ENCODE data around the gene PLEKHA5.
"Not testable (repeated sequence)": the region's sequence is repeated elsewhere in the genome, so short reads cannot be mapped to it uniquely, and the experiment has no call there.

Gene PLEKHA5

GRCh38 chr12:19201661-19202060 lies 72.1 kb downstream of the PLEKHA5 start:
- no peak for DNase-seq

- DNase-seq = no peak
Measured at GRCh38 chr12:19203013-19203412, 73.5 kb downstream of the PLEKHA5 start.

- no peak for DNase-seq
Measured at GRCh38 chr12:19203539-19204506, 74.3 kb downstream of the PLEKHA5 start.

- no peak for DNase-seq
Measured at GRCh38 chr12:19205120-19205519, 75.6 kb downstream of the PLEKHA5 start.

GRCh38 chr12:19206493-19207077 lies 77.1 kb downstream of the PLEKHA5 start:
- no peak for DNase-seq

- DNase-seq = no peak
Measured at GRCh38 chr12:19208456-19208855, 78.9 kb downstream of the PLEKHA5 start.

GRCh38 chr12:19209661-19210060 lies 80.1 kb downstream of the PLEKHA5 start:
- DNase-seq = no peak

GRCh38 chr12:19211802-19212201 lies 82.3 kb downstream of the PLEKHA5 start:
- DNase-seq = no peak

GRCh38 chr12:19212245-19212644 lies 82.7 kb downstream of the PLEKHA5 start:
- no peak for DNase-seq

GRCh38 chr12:19214020-19214419 lies 84.5 kb downstream of the PLEKHA5 start:
- DNase-seq = no peak

GRCh38 chr12:19215115-19215514 lies 85.6 kb downstream of the PLEKHA5 start:
- DNase-seq = no peak

- no peak for DNase-seq
Measured at GRCh38 chr12:19217446-19217845, 87.9 kb downstream of the PLEKHA5 start.

- DNase-seq = no peak
Measured at GRCh38 chr12:19220205-19220604, 90.7 kb downstream of the PLEKHA5 start.

GRCh38 chr12:19220852-19221466 lies 91.4 kb downstream of the PLEKHA5 start:
- DNase-seq = no peak

GRCh38 chr12:19222558-19222957 lies 93.0 kb downstream of the PLEKHA5 start:
- no peak for DNase-seq

GRCh38 chr12:19223018-19223417 lies 93.5 kb downstream of the PLEKHA5 start:
- DNase-seq = no peak

GRCh38 chr12:19223695-19224094 lies 94.2 kb downstream of the PLEKHA5 start:
- DNase-seq = no peak

GRCh38 chr12:19224746-19225145 lies 95.2 kb downstream of the PLEKHA5 start:
- DNase-seq = no peak

- no peak for DNase-seq
Measured at GRCh38 chr12:19227190-19227879, 97.8 kb downstream of the PLEKHA5 start.

GRCh38 chr12:19227880-19228210 lies 98.3 kb downstream of the PLEKHA5 start:
- no peak for DNase-seq

- not testable (repeated sequence) for DNase-seq
Measured at GRCh38 chr12:19229021-19229420, 99.5 kb downstream of the PLEKHA5 start.

GRCh38 chr12:19230299-19230866 lies 100.8 kb downstream of the PLEKHA5 start:
- DNase-seq = no peak

GRCh38 chr12:19230896-19231295 lies 101.4 kb downstream of the PLEKHA5 start:
- DNase-seq = no peak
